Adrenal gland (tissue), 12 donors: ENCODE measurements around the gene KRT78. TPM values are rescaled to one million over a fixed set of nuclear protein-coding genes. Genes with fewer than 3 reads are reported as not detected.

Experiments used
- DNase-seq, 7 donors: peaks; one replicate each; pipeline ENCODE4 v3.0.0-alpha.2; 2019 to 2020
- H3K27ac ChIP-seq, 5 donors: fragments of 200-600 bp; sonication (generic) in 4 of 5; 1 replicate in 3 of 5; 2 replicates in 2 of 5; pipeline versions ENCODE4 v1.5.1 to v1.8.0; 2016 to 2020; ENCODE audit warnings: mild to moderate bottlenecking in 1 of 5
- H3K27me3 ChIP-seq: fragments of 200-600 bp; 2 replicates; pipeline ENCODE4 v1.8.0; 2021
- H3K36me3 ChIP-seq, 2 donors: fragments of 200-600 bp; replicated peaks in 1 of 2; 1 replicate in 1 of 2; 2 replicates in 1 of 2; pipeline versions ENCODE4 v1.5.1 to v1.8.0; 2018 to 2022
- H3K4me1 ChIP-seq, 2 donors: fragments of 200-600 bp; replicated peaks in 1 of 2; 1 replicate in 1 of 2; 2 replicates in 1 of 2; pipeline versions ENCODE4 v1.5.1 to v1.8.0; 2018 to 2021
- H3K4me3 ChIP-seq, 4 donors: fragments of 200-600 bp; sonication (generic) in 3 of 4; one replicate each; pipeline ENCODE4 v1.5.1; 2016 to 2018
- H3K9me3 ChIP-seq, 3 donors: fragments of 200-600 bp; sonication (generic) in 1 of 3; replicated peaks in 1 of 3; 1 replicate in 2 of 3; 2 replicates in 1 of 3; pipeline versions ENCODE4 v1.5.1 to v1.8.0; 2016 to 2021
- POLR2A ChIP-seq, 2 donors: fragments of 450-650 bp; IDR thresholded peaks; one replicate each; pipeline ENCODE4 v1.6.1; 2017; ENCODE audit warnings: antibody characterized with exemption in 2 of 2, mild to moderate bottlenecking in 2 of 2, moderate library complexity in 1 of 2
- WGBS, 4 donors: extraction: QIAGEN DNeasy Blood & Tissue Kit in 2 of 4; methylation state at CpG; one replicate each; pipeline versions ENCODE4 v1.1.5 to v1.1.7; 2013 to 2017; 5-methylcytosine and 5-hydroxymethylcytosine counted together
- intact Hi-C, 2 donors: fragments of 100-400 bp; cut with DNase I; formaldehyde crosslinking; loops; one replicate each; pipeline versions ENCODE4 v1.14.1 to v1.15.0; 2022 to 2023
- polyA plus RNA-seq, 3 donors: library from polyadenylated mRNA; stranded (reverse); fragments of 200-250 nt in 2 of 3; fragments of 350-450 nt in 1 of 3; fragmentation: Illumina TruSeq in 1 of 3; extraction: RNeasy Lipid Tissue Mini Kit (QIAGEN cat#74804) in 1 of 3; gene quantifications; one replicate each; pipeline ENCODE4 v1.2.3, GENCODE V29; 2013 to 2014
- total RNA-seq, 9 donors: library from RNA; depleted of rRNA in 4 of 9; stranded (reverse); fragments of >200 nt in 4 of 9; fragments of 120-200 nt in 1 of 9; fragmentation: NEBNext Ultra II Directional in 1 of 9; extraction: Animal tissue kit (Norgen Biotek cat#: 25700) in 1 of 9; gene quantifications; one replicate each; pipeline versions ENCODE4 v1.1.0 to v1.2.4, GENCODE V29; 2013 to 2023
- TF ChIP-seq, protein P1 (sequence below), 6 experiments: fragments of 450-650 bp in 4 of 6; fragments of 200-600 bp in 2 of 6; sonication (generic) in 1 of 6; IDR thresholded peaks; 1 replicate in 5 of 6; 2 replicates in 1 of 6; pipeline versions ENCODE4 v1.5.1 to v1.8.0; 2016 to 2021; ENCODE audit warnings: antibody characterized with exemption in 6 of 6, mild to moderate bottlenecking in 2 of 6, moderate library complexity in 1 of 6
- donor health status: healthy with polysubstance abuse.
- donor health status: Bipolar disorder and iron deficiency.
- donor health status: DM: yes; HTN: yes; CAD: no.
- donor health status: DM: no; HTN: no; CAD: no.
- donor health status: DM: no; HTN: no; CAD: no.
- donor health status: DM: yes; HTN: yes; CAD: no.

Gene KRT78
- total and polyA plus RNA-seq, 12 donors = 0.34 TPM; not detected in 11

DNA sequence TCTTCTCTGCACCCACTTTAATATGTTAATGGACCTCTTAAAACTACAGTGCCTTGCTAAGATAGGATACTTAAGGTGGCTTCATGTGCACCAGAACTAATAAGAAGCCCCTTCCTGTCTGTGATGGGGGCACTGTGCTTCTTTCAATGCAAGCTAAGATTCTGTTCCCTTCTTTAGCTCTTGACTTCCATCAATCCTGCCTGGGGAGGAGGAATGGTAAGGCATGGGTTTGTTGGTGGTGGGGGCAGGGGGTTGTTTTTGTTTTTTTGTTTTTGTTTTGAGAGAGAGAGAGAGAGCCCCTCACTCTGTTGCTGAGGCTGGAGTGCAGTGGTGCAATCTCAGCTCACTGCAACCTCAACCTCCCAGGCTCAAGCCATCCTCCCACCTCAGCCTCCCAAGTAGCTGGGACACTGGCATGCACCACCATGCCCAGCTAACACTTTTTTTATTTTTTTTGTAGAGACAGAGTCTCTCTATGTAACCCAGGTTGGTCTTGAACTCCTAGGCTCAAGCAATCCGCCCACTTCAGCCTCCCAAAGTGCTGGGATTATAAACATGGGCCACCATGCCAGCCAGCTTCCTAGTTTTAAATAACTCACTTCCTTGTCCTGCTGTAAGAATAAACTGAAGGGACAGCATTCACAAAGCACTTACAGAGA lies 48.4 kb downstream of the KRT78 start:
- WGBS, 4 donors = 87 to 100% (median 91%) methylated on average over 1 of the region's 1 CpG
- TF ChIP-seq, protein P1, sequence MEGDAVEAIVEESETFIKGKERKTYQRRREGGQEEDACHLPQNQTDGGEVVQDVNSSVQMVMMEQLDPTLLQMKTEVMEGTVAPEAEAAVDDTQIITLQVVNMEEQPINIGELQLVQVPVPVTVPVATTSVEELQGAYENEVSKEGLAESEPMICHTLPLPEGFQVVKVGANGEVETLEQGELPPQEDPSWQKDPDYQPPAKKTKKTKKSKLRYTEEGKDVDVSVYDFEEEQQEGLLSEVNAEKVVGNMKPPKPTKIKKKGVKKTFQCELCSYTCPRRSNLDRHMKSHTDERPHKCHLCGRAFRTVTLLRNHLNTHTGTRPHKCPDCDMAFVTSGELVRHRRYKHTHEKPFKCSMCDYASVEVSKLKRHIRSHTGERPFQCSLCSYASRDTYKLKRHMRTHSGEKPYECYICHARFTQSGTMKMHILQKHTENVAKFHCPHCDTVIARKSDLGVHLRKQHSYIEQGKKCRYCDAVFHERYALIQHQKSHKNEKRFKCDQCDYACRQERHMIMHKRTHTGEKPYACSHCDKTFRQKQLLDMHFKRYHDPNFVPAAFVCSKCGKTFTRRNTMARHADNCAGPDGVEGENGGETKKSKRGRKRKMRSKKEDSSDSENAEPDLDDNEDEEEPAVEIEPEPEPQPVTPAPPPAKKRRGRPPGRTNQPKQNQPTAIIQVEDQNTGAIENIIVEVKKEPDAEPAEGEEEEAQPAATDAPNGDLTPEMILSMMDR (IDR thresholded peaks at IDR 0.05) = no peak
- no peak for TF ChIP-seq POLR2A (IDR thresholded peaks at IDR 0.05)
- Histone ChIP-seq H3K9me3 (no peaks in the 10 kb centered on the region), H3K27ac (no peak overlapping the region), H3K4me3 (no peak overlapping the region), H3K4me1 (no peaks in the 10 kb centered on the region), H3K36me3 (no peaks in the 10 kb centered on the region), H3K27me3 (no peaks in the 10 kb centered on the region)
- intact Hi-C loops = no loop called here
- no peak for DNase-seq

DNA sequence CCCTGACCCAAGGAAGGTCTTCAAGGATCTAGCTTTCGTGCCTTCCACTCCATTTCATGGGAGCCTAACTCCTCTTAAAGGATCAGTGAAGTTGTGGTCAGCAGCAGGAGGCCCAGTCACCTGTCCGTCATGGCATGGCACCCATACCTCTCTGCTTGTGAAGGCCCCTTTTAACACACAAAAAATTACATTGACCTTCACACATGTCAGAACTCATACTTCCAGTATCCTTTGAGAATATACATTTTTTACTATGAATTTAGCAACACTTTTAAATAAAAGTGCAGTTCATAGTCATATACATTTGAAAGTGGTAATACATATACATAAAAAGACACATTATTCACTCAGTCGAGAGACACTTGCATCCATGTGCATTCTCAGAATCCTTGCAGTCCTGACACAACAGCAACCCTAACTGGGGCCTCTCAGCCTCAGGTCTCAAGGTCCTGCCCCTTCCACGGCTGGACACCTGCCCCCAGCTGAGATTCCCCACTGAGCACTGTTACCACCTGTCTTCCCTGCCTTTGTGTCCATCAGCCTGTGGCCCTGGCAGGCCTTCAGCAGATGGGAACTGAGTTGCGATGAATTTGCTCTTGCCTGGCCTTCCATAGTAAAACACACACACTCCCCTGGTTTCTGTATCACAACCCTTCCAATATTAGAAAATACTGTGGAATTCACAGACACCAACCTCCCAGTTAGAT lies 49.1 kb downstream of the KRT78 start:
- no peaks in the 10 kb centered on the region for H3K4me1 ChIP-seq
- H3K27me3 ChIP-seq = no peaks in the 10 kb centered on the region
- H3K4me3 ChIP-seq = no peak overlapping the region
- H3K27ac ChIP-seq = no peak overlapping the region
- no peak for DNase-seq
- no peaks in the 10 kb centered on the region for H3K9me3 ChIP-seq
- no peaks in the 10 kb centered on the region for H3K36me3 ChIP-seq
- 74 to 81% (median 77%) methylated on average over 5 of the region's 5 CpGs for WGBS, 4 donors
- intact Hi-C loops = no loop called here
- TF ChIP-seq, protein P1 (IDR thresholded peaks at IDR 0.05) = no peak
- TF ChIP-seq POLR2A (IDR thresholded peaks at IDR 0.05) = no peak

DNA sequence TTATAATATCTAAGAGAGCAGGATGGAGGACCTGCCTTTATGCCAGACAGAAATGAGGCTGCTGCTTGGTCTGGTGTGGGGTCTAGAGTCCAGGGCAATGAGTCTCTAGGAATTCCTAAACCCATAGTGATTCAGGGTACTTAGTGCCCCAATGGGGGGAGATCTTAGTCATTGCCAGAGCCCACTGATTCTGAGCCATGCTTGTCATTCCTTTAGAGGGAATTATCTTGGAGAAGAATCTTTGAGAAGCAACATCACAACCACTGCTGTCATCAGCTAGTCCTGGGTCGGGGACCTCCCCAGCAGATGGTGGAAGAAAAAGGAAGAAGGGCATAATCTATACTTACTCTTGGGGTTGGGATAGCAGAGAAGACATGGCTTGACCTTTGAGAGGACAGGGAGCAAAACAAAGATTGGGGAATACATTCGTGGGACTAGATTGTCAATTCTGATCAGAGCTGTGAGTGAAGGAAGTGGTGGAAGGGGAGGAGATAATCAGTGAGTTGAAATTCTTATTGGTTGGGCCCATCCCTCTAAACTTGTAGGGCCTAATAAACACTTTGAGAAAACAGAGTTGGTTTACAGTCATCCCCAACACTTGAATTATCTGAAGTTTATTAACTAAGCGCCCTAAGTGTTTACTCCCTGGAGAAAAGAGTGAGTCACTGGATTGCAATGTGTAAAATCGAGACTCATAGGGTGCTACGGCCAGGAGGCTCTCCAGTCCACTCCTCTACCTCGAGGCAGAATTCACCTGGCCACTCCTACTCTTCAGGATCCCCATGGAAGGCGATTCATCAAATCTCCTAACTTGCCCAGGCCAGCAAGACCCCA lies 49.9 kb downstream of the KRT78 start:
- no peak for DNase-seq
- no peaks in the 10 kb centered on the region for H3K27me3 ChIP-seq
- no peaks in the 10 kb centered on the region for H3K4me1 ChIP-seq
- no peaks in the 10 kb centered on the region for H3K36me3 ChIP-seq
- no peak for TF ChIP-seq POLR2A (IDR thresholded peaks at IDR 0.05)
- TF ChIP-seq, protein P1 (IDR thresholded peaks at IDR 0.05) = no peak
- 58 to 64% (median 62%) methylated on average over 7 of the region's 7 CpGs for WGBS, 4 donors
- H3K27ac ChIP-seq = no peak overlapping the region
- H3K9me3 ChIP-seq = no peaks in the 10 kb centered on the region
- no peak overlapping the region for H3K4me3 ChIP-seq
- intact Hi-C loops = no loop called here

DNA sequence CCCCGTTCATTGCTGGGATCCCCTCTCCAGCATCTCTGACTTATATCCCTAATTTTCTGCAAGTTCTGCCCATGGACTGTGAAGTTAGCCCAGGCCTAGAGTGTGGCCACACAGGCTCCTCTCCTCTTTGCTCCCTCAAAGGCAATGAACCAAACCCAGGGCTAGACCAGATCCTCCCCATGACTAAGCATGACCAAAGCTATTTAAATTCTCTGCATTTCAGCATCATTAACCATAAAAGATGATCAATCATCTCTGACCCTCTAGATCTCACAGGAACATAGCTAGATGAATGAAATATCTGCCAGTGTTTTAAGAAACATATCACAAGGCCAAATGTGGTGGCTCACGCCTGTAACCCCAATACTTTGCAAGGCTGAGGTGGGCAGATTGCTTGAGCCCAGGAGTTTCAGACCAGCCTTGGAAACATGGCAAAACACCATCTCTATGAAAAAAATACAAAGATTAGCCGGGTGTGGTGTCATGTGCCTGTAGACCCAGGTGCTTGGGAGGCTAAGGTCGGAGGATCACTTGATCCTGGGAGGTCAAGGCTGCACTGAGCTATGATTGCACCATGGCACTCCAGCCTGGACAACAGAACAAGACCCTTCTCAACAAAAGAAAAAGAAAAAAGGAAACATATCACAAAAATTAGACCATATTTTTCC lies 50.7 kb downstream of the KRT78 start:
- H3K27ac ChIP-seq = no peak overlapping the region
- intact Hi-C loops = no loop called here
- WGBS, 4 donors = 83 to 91% (median 88%) methylated on average over 4 of the region's 4 CpGs
- TF ChIP-seq, protein P1 (IDR thresholded peaks at IDR 0.05) = no peak
- TF ChIP-seq POLR2A (IDR thresholded peaks at IDR 0.05) = no peak
- H3K4me1 ChIP-seq = no peaks in the 10 kb centered on the region
- no peaks in the 10 kb centered on the region for H3K36me3 ChIP-seq
- peaks cover 3% of the 10 kb centered on the region for H3K27me3 ChIP-seq
- H3K4me3 ChIP-seq = no peak overlapping the region
- no peak for DNase-seq
- H3K9me3 ChIP-seq = no peaks in the 10 kb centered on the region
